Inferior parietal cortex (tissue), 1 donor: Measurements from ENCODE around the gene FHIT.

ENCODE experiments used
- DNase-seq: peaks from one replicate; pipeline ENCODE4 v3.0.0-alpha.2; 2016; ENCODE audit errors: extremely low spot score

FHIT gene

DNA sequence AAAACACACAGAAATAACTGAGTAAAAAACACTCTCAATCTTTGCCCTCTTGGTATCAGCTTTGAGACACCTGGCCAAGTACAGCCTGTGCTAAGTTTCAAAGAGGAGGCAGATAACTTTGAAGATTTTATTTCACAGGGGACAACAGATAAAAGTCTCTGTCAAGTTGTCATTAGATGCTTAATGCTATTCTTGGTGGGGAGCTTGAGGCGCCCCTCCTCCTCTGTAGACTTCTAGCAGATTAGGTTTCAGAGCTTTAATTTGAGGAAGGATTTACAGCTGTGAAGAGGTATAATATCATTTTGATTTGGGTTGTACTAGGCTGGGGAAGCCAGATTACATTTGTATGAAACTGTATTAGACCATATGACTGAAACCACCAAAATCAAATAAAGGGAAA, 620.3 kb downstream of the FHIT start:
- no peak for DNase-seq

DNA sequence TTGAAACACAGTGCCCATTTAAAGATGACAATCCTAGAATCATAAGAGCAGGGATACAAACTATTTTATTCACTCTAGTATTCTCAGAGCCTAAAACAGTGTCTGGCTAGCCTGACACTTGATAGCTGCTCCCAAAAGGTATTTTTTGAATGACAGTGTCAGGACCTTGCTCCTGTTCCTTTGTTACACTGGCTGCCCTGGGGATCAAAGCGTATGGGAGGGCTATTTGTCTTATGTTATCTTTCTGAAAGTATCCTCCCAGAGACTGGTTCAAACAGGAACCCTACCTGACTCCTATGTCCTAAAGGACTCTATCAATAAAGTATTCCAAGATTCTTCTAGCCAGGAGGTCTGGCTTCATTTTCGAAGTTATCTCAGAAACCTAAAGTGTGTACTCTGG, 621.4 kb downstream of the FHIT start:
- no peak for DNase-seq

DNA sequence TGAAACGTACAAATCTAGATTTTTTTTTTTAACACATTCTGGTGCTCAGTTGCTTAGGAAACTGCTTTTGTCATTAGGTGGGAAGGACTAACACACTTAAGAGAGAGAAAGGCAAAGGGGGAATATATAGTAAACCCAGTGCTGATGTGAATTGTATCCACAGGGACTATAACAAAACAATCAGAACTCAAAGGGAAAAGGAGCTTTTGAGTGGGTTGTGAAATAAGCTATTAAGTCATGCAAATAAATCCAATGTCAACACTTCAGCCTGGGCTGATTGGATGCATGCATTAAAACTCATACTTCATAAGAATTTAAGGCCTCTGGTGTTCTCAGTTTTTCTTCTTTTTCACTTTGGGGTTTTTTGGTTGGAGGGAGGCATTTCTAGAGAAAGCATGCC, 628.9 kb downstream of the FHIT start:
- DNase-seq, result no peak

DNA sequence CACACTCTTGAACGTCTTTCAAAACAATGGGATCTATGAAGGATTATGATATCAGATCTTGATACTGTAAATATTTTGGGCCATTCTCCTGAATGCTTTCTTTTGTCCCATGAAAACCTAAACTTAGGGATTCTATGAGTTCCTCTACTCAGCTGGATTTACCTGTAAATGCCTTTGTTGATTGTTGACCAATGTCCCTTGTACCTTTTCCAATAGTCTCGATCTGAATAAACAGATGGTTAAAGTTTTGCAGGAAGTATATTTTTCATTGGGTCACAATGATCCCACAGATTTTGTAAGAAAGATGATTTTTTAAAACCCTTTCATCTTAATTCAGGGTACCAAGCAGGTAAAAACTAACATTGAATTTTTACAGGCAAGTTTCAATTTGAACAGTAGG, 634.1 kb downstream of the FHIT start:
- DNase-seq, result no peak

DNA sequence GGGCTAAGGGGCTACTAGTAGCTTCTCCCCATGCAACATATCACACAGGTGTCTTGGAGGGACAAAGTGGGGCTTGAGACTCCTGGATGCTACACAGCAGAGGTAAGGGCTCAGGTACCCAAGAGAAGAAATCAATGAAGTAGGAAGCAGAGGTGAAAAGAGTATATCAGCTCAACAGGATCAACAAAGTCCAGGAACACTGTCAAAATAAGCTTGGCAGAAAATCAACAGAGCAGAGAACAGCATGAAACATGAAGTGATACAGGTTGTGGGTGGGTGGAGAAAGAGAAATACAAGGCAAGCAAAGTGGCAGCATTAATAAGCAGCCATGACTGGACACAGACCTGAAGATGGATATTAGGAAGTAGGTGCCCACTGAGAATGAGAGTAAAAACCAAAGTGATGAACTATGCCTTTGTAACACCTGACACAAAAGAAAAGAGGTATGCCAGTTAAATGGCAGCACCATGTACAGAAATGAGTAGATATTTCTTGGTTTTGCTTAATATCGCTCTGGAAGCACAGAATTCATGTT, 637.4 kb downstream of the FHIT start:
- DNase-seq, result no peak

DNA sequence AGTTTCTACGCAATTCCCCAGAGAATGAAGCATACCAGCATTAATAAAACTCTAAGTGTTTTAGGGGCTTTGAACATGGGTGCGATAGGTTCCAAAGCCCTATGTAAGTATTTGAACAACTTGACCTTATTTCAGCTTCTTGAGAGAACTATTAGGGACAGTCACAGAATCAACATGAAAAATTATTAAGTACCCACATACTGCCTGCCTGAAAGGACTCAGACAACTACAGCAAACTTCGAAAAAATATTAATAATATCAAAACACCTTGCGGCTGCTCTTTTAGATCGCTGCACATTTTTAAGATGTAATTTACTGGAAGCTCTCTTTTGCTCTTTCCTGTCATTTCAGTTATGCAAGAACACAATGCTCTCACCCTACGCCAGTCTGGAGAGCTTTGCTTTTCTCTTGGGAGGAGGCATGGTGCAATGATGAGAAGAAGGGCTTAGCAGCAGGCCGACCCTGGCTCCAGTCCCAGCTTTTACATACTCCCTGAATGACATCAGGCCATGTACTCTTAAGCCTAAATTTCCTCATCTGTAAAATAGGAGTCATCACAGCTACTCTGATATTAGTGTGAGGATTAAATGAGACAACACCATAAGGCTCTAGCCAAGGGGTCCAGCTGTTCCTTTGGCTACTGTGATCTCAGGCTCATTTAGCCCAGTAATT, 640.7 kb downstream of the FHIT start:
- no peak for DNase-seq

DNA sequence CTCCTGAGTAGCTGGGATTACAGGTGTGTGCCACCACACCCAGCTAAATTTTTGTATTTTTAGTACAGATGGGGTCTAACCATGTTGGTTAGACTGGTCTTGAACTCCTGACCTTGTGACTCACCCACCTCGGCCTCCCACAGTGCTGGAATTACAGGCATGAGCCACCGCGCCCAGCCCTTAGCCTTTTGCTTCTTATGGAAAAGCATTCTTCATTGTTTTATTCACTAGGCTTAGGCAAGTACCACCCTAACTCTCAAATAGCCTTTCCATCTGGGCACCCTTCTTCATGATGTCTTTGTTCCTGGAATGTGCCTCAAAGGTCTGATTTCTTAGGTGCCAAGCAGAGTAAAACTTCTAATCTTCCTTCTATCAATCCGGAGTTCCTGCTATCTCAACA, 641.8 kb downstream of the FHIT start:
- no peak for DNase-seq

DNA sequence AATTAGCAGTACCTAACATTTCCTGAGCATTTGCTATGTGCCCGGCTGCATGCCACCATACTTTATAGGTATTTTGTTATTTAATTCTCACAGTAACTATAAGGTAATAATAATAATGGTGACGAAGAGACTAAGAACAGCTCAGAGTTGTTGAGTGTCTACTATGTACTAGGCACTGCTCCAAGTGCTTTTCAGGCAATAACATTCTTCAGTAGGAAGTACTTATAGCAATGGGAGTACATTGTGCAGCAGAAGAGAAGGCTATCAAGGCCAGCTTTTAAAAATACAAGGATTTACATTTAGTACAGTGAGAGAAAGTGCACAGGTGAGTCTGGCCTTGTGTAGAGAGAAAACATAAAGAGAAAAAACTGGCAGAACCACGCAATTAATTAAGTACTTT, 647.4 kb downstream of the FHIT start:
- DNase-seq, result no peak

DNA sequence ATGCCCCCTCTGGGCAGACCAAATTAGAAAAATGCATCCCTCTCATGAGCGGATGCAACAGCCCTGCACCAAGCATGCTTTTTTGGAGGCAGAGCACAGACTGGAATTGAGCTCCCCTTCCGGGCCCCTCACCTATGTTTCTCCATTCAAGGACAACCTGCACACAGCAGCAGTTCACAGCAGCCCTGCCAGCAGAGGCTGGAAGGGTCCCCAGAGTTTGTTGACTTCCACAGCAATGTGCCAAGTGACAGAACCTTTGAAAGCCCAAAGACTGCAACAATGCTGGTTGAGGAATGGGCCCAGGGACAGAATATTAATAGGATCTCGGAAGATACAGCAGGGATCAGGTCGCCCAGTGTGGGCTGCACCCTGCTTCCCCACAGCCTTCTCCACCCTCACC, 650.4 kb downstream of the FHIT start:
- no peak for DNase-seq

DNA sequence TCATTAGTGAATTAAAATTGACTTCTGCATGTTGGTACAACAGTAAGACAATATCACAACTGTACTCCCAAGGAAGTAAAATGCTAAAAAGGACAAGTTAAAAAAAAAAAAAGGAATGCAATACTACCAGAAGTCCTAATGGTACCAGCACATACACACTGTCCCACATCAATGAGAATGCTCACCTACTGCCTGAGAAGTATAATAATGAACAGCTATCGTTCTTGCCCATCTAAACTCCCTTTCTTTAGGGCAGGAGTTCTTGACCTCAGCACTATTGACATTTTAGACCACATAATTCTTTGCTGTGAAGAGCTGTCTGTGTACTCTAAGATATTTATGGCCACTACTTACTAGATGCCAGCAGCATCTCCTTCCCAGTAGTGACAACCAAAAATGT, 651.7 kb downstream of the FHIT start:
- DNase-seq, result no peak

DNA sequence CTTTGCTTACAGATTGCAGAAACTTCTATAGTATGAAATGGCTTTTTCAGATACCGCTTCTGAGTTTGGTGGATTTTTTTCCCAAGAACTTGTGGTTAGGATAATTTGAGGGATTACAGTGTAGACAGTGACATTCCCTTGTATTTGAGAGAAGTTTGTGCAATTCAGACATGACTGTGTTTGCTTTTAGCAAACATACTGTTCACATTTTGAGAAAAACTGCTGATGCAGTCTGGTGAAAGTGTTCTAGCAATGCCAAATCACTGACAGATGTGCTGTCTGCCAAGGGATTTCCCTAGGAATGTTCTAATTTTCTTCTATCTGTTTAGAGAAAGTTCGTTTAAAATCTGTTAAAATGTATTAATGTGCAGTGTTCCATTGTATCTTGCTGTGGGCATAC, 652.6 kb downstream of the FHIT start:
- no peak for DNase-seq

DNA sequence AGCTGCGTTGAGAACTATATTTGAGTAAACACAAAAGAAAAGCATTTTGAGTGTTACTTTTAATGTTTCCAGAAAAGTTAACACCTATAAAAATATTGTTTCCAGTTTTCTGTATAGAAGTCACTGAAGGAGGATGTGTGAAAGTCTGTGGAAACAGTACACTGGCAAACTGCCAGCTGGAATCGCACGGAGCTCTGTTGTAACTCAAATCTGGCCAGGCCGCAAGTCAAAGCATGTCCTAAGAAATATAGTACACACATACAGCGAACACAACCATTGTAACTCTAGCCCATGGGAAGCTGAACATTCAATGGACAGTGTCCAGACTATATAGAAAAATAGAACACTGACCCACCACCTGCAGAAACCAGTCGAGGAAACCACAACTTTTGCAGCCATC, 657.2 kb downstream of the FHIT start:
- no peak for DNase-seq

DNA sequence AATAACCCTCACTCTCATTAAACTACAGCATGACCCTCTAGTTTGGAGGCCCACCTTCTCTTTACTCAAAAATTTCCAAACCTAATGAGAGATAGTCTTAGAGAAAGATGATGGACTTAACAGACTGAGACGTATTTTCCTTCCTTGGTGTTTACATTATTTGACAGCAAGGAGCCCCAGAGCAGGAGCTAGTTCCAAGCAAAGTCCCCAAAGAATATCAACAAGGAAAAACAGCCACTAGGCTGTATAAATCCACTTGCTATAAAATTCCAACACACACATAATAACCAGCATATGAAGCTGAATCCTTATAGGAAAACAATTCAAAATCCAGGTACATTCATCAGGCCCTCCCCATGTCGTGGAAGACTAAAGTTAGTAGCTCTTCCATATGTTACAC, 660.0 kb downstream of the FHIT start:
- DNase-seq, result no peak

DNA sequence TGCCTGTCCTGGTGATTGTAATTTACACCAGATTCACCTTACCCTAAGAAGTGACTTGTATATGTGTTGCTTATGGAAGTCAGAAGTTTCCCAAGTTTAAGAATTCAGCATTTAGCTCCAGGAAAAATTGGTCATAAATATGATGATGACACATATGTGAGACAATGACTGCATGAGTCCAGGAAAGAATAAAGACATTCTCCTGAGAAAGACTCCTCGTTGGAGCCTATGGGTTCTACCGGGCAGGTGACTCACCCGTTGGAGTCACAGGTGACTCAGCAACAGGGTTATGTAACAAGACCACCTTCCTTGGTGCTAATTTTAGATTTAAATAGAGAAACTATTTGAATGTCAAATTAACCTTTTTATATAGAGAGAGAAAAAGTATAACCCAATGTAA, 662.4 kb downstream of the FHIT start:
- no peak for DNase-seq

DNA sequence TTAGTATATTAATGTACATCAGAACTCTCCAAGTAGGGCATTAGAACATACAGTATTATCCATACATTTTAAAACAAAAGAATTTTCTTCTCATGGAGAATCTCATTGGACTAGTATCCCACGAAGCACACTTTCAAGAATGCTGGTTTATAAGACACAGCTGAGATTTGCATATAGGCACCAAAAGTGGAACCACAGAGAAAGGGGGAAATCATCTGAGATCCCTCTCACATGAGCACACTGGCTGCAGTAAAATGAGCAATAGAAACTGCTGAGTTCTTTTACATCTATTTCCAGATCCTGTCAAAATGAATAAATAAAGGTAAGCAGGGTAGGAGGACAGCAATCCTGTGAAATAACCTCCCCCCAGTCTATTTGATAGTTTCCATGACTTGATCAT, 665.3 kb downstream of the FHIT start:
- no peak for DNase-seq

DNA sequence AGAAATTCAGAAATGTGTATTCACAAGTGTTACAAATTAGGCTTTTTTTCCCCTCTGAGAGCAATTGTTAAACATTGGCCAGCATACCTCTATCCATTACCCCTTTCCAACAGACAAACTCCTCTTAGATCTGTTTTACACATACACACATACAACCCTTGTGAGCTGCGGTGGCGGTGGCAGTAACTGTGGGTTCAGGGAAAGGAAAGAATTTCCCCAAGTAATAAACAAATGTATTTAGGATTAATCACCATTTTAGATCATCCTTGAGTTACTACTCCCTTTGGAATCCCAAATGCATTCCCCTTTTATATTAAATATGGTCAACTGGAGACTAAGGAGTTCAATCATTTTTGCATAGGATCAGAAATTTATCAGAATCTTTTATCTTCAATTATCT, 667.0 kb downstream of the FHIT start:
- DNase-seq, result no peak

DNA sequence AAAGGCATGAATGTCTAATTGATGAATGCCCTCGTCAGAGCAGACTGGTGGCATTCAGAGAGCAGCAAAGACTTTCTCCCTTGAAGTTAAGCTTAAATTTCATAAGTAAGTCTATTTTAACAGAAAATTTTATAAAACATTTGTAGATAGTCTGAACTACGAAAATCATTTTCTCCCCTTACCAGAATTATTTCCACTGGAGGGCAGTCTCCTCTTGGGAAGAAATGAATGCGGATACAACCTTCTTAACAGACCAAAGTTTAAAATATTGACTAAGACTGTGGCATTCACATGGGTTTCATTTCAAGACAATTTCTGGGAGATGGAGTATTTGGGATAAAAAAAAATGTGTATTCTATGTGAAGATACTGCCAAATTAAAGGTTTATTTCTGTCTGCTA, 669.0 kb downstream of the FHIT start:
- DNase-seq, result no peak

DNA sequence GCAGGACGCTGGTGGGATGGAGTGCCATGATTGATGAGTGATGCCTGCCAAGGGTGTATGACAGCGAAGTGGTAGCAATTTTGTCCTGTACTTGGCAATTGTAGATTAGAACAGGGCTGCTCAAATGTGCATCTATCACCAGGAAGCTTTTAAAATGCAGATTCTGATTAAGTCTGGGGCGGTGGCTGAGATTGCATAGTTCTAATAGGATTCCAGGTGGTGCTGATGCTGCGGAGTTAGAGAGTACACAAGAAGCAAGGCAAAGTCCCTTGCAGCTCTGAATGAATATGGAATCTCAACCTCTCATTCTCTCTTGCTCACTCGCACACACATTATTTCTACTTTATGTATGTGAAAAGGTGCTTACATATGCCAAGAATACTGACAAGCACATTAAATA, 670.4 kb downstream of the FHIT start:
- no peak for DNase-seq

DNA sequence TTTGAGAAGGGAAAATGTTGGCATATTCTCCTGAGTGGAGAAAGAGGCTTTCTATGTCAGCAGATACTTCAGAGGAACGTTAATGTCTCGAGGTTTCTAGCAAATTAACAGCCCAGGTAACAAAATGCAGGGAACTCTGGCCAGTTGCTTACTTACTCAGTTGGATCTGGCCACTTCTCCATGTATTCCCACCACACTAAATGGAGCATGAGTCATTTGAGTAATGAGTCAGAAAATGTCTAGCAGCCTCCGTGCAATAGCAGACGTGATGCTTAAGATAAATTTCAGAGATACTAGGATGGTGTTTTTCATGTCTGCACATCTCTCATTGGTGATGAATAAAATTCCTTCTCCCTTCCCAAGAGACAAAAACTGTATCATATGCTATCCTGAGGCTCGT, 671.5 kb downstream of the FHIT start:
- peak; percentile 22 for DNase-seq

DNA sequence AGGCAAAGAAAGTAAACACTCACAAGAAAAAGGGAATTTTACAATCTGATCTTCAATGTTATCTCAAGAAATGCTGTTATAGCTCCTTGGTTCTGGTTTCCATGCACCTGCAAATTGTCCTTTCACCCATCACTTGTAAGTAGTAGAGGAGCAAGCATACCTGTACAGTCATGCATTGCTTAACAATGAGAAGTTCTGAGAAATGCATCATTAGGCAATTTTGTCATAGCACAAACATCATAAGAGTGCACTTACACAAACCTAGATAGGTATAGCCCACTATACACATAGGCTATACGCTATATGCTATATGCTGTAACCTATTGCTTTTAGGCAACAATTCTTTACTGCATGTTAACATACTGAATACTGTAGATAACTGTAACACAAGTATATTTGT, 672.3 kb downstream of the FHIT start:
- no peak for DNase-seq

DNA sequence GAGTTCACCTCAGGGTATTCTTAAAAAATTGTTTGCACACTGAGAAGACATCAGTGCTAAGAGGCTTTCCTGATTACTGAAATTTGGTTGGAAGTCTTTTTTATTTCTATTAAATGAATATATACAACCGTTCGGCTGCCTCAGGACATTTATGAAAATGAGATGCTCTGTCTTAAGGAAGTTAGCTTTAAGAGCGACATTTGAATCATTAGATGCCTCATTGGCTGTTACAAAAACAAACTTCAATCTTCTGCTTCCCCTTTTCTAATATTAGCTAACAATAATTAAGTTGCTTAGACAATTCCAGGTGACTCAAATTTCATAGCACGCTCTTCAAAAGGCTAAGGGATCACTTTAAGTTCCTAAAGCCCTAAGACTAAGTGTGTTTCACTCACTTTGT, 673.7 kb downstream of the FHIT start:
- DNase-seq, result no peak

DNA sequence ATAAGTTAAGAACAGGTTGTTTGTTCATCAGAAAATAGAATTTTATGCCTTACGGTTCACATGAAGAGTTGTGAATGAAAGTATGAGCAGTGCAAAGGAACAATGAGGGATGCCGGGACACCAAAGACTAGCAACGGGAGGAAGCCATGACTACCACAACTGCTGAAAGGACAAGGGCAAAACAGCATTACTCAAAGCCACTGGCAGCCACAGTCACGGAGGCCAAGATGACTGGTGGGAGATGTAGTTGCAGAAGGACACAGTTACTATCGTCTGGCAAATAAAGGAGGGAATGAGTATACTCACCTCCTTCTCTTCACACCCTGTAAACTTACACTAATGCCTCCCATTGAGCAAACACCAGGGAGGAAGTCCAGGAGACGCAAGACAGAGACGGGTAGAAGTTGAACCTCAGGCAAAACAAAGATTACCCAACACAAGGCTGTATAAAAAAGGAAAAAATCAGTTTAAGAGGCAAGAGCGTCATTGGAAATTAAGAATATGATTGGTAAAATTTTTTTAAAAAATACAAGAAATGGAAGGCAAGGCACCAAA, 675.5 kb downstream of the FHIT start:
- DNase-seq, result no peak

DNA sequence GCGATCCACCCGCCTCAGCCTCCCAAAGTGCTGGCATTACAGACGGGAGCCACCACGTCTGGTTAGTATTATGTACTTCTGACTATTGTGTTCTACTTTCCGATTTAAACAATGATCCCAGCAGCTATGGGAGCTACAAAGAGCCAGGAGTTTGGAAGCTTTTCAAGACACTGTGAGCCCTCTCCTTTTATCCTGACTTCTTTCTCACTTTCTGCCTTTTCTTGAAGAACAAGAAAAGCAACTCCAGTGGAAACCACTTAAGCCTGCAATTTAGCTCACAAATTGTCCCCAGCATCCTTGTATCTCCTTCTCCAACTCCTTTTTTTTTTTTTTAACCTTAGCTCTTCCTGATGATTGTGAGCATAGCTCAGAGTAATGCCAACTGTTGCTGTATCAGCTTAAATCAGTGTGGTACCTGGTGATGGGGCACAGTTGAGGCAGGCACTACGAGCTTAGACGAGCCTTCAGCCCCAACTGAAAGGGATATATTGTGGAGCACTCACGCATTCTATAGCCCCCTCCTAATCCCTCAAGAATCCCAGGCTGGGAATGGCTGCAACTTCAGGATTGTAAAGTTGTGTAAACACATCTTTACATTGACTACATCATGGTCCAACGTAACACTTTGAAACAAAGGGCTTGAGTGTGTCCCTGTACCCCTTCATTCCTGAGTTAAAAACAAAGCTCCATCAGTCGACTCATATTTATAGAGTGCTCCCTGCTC, 677.0 kb downstream of the FHIT start:
- no peak for DNase-seq
